Measurements from ENCODE around the gene PSIP1.

Gene PSIP1

GRCh38 chr9:15485836-15486666 is 24.7 kb downstream of the PSIP1 start (continued):
- TF ChIP-seq ZFP30 (CRISPR knock-in tag; IDR thresholded peaks at IDR 0.05) (no peak), ZNF565 (CRISPR knock-in tag; conservative IDR thresholded peaks at IDR 0.05; ENCODE audit: low read depth) (no peak)

GRCh38 chr9:15484802-15485201 is 26.0 kb downstream of the PSIP1 start:
- TF ChIP-seq OSR1 (CRISPR knock-in tag; IDR thresholded peaks at IDR 0.05) (no peak), GLIS3 (CRISPR knock-in tag; IDR thresholded peaks at IDR 0.05) (no peak), ZFP3 (CRISPR knock-in tag; IDR thresholded peaks at IDR 0.05) (no peak), SNAI2 (CRISPR knock-in tag; IDR thresholded peaks at IDR 0.05) (no peak)
- TF ChIP-seq, protein P1, sequence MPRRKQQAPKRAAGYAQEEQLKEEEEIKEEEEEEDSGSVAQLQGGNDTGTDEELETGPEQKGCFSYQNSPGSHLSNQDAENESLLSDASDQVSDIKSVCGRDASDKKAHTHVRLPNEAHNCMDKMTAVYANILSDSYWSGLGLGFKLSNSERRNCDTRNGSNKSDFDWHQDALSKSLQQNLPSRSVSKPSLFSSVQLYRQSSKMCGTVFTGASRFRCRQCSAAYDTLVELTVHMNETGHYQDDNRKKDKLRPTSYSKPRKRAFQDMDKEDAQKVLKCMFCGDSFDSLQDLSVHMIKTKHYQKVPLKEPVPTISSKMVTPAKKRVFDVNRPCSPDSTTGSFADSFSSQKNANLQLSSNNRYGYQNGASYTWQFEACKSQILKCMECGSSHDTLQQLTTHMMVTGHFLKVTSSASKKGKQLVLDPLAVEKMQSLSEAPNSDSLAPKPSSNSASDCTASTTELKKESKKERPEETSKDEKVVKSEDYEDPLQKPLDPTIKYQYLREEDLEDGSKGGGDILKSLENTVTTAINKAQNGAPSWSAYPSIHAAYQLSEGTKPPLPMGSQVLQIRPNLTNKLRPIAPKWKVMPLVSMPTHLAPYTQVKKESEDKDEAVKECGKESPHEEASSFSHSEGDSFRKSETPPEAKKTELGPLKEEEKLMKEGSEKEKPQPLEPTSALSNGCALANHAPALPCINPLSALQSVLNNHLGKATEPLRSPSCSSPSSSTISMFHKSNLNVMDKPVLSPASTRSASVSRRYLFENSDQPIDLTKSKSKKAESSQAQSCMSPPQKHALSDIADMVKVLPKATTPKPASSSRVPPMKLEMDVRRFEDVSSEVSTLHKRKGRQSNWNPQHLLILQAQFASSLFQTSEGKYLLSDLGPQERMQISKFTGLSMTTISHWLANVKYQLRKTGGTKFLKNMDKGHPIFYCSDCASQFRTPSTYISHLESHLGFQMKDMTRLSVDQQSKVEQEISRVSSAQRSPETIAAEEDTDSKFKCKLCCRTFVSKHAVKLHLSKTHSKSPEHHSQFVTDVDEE (CRISPR knock-in tag; IDR thresholded peaks at IDR 0.05): no peak
- TF ChIP-seq, protein P2, sequence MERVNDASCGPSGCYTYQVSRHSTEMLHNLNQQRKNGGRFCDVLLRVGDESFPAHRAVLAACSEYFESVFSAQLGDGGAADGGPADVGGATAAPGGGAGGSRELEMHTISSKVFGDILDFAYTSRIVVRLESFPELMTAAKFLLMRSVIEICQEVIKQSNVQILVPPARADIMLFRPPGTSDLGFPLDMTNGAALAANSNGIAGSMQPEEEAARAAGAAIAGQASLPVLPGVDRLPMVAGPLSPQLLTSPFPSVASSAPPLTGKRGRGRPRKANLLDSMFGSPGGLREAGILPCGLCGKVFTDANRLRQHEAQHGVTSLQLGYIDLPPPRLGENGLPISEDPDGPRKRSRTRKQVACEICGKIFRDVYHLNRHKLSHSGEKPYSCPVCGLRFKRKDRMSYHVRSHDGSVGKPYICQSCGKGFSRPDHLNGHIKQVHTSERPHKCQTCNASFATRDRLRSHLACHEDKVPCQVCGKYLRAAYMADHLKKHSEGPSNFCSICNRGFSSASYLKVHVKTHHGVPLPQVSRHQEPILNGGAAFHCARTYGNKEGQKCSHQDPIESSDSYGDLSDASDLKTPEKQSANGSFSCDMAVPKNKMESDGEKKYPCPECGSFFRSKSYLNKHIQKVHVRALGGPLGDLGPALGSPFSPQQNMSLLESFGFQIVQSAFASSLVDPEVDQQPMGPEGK (CRISPR knock-in tag; IDR thresholded peaks at IDR 0.05; ENCODE audit: borderline replicate concordance): no peak
- no peak for ATAC-seq

DNA sequence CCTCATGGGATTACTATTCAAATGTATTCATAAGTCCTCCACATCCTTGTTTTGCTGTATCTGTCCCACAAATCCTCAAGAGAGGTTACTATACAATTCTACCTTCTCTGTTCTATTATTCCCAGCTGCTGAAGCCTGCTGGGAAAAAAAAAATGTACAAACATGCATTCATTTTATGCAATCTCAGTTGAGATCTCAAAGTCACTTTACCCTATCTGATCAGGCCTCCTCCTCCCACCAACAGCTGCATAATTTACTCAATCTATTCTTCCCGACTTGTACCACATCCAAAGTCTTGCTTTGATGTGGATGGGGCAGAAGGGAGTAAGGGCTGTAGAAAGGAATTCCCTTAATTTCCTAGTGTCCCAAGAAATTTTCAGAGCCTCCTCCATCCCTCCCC is 28.6 kb downstream of the PSIP1 start:
- no peak for ATAC-seq
- TF ChIP-seq TCF4 (CRISPR knock-in tag; IDR thresholded peaks at IDR 0.05; ENCODE audit: borderline replicate concordance) (peak; percentile 20; the same call in 1 of the 2 replicates), ZFP3 (CRISPR knock-in tag; IDR thresholded peaks at IDR 0.05) (no peak)

- no peak for ATAC-seq
These were observed 30.7 kb downstream of the PSIP1 start for GRCh38 chr9:15480028-15480427.

More at GRCh38 chr9:15480028-15480427, 30.7 kb downstream of the PSIP1 start:
- TF ChIP-seq SNAI2 (CRISPR knock-in tag; IDR thresholded peaks at IDR 0.05): no peak
- TF ChIP-seq ESRRG (CRISPR knock-in tag; IDR thresholded peaks at IDR 0.05): no peak
- no peak for TF ChIP-seq ZNF8 (CRISPR knock-in tag; IDR thresholded peaks at IDR 0.05)
- no peak for TF ChIP-seq PPARA (CRISPR knock-in tag; IDR thresholded peaks at IDR 0.05; ENCODE audit: borderline replicate concordance)
- TF ChIP-seq ZC3H10 (CRISPR knock-in tag; IDR thresholded peaks at IDR 0.05): no peak
- no peak for TF ChIP-seq ISL1 (CRISPR knock-in tag; IDR thresholded peaks at IDR 0.05)
- TF ChIP-seq, protein P1 (CRISPR knock-in tag; IDR thresholded peaks at IDR 0.05): no peak
- TF ChIP-seq TCF4 (CRISPR knock-in tag; IDR thresholded peaks at IDR 0.05; ENCODE audit: borderline replicate concordance): no peak
- TF ChIP-seq, protein P2 (CRISPR knock-in tag; IDR thresholded peaks at IDR 0.05; ENCODE audit: borderline replicate concordance): no peak
- no peak for TF ChIP-seq ZNF70 (CRISPR knock-in tag; IDR thresholded peaks at IDR 0.05)
- no peak for TF ChIP-seq GLIS3 (CRISPR knock-in tag; IDR thresholded peaks at IDR 0.05)
- TF ChIP-seq, protein P3, sequence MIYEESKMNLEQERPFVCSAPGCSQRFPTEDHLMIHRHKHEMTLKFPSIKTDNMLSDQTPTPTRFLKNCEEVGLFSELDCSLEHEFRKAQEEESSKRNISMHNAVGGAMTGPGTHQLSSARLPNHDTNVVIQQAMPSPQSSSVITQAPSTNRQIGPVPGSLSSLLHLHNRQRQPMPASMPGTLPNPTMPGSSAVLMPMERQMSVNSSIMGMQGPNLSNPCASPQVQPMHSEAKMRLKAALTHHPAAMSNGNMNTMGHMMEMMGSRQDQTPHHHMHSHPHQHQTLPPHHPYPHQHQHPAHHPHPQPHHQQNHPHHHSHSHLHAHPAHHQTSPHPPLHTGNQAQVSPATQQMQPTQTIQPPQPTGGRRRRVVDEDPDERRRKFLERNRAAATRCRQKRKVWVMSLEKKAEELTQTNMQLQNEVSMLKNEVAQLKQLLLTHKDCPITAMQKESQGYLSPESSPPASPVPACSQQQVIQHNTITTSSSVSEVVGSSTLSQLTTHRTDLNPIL (CRISPR knock-in tag; IDR thresholded peaks at IDR 0.05; ENCODE audit: low read depth): no peak
- no peak for TF ChIP-seq ZNF565 (CRISPR knock-in tag; conservative IDR thresholded peaks at IDR 0.05; ENCODE audit: low read depth)
- TF ChIP-seq RARB (CRISPR knock-in tag; IDR thresholded peaks at IDR 0.05): no peak
- TF ChIP-seq, protein P4, sequence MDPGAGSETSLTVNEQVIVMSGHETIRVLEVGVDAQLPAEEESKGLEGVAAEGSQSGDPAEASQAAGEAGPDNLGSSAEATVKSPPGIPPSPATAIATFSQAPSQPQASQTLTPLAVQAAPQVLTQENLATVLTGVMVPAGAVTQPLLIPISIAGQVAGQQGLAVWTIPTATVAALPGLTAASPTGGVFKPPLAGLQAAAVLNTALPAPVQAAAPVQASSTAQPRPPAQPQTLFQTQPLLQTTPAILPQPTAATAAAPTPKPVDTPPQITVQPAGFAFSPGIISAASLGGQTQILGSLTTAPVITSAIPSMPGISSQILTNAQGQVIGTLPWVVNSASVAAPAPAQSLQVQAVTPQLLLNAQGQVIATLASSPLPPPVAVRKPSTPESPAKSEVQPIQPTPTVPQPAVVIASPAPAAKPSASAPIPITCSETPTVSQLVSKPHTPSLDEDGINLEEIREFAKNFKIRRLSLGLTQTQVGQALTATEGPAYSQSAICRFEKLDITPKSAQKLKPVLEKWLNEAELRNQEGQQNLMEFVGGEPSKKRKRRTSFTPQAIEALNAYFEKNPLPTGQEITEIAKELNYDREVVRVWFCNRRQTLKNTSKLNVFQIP (CRISPR knock-in tag; IDR thresholded peaks at IDR 0.05; ENCODE audit: borderline replicate concordance, low read depth): no peak
- no peak for TF ChIP-seq OSR1 (CRISPR knock-in tag; IDR thresholded peaks at IDR 0.05)
- TF ChIP-seq ZFP30 (CRISPR knock-in tag; IDR thresholded peaks at IDR 0.05): no peak
